Astrocyte (in vitro differentiated cells and primary cell): ENCODE results near the gene FBXO3.

Experiments used
- EZH2 ChIP-seq: IDR thresholded peaks from 2 replicates; pipeline ENCODE4 v1.6.1; 2012; ENCODE audit warnings: mild to moderate bottlenecking, low read length, inconsistent platforms; ENCODE audit not compliant: insufficient read depth
- TF ChIP-seq, protein P1 (sequence below): IDR thresholded peaks from 2 replicates; pipeline ENCODE4 v1.5.1; 2011; ENCODE audit warnings: low read depth, mild to moderate bottlenecking, inconsistent platforms, low read length, moderate library complexity; ENCODE audit not compliant: insufficient read depth

GRCh38 chr11:33735271-33736147 lies 38.8 kb downstream of the FBXO3 start:
- TF ChIP-seq, protein P1, sequence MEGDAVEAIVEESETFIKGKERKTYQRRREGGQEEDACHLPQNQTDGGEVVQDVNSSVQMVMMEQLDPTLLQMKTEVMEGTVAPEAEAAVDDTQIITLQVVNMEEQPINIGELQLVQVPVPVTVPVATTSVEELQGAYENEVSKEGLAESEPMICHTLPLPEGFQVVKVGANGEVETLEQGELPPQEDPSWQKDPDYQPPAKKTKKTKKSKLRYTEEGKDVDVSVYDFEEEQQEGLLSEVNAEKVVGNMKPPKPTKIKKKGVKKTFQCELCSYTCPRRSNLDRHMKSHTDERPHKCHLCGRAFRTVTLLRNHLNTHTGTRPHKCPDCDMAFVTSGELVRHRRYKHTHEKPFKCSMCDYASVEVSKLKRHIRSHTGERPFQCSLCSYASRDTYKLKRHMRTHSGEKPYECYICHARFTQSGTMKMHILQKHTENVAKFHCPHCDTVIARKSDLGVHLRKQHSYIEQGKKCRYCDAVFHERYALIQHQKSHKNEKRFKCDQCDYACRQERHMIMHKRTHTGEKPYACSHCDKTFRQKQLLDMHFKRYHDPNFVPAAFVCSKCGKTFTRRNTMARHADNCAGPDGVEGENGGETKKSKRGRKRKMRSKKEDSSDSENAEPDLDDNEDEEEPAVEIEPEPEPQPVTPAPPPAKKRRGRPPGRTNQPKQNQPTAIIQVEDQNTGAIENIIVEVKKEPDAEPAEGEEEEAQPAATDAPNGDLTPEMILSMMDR = no peak
- TF ChIP-seq EZH2 = no peak
